VCaP (cell line): ENCODE data around the gene CD52.

Source experiments
- H3K27ac ChIP-seq: fragments of 450-650 bp; 2 replicates; pipeline ENCODE4 v1.5.1; 2017
- CTCF ChIP-seq: fragments of 450-650 bp; conservative IDR thresholded peaks from 2 replicates; pipeline ENCODE4 v1.5.1; 2017; ENCODE audit warnings: mild to moderate bottlenecking, moderate library complexity

Gene CD52

GRCh38 chr1:26296340-26297056 lies 21.3 kb upstream of the CD52 start:
- H3K27ac ChIP-seq: no peak overlapping the region
- no peak for TF ChIP-seq CTCF

- H3K27ac ChIP-seq: no peak overlapping the region
- TF ChIP-seq CTCF: no peak
Observed at GRCh38 chr1:26297057-26297790, 20.5 kb upstream of the CD52 start.

- H3K27ac ChIP-seq: no peak overlapping the region
- TF ChIP-seq CTCF: no peak
Observed at GRCh38 chr1:26297791-26298124, 20.0 kb upstream of the CD52 start.

- no peak for TF ChIP-seq CTCF
- H3K27ac ChIP-seq: no peak overlapping the region
Observed at GRCh38 chr1:26300578-26301275, 17.0 kb upstream of the CD52 start.

GRCh38 chr1:26302733-26303405 lies 14.9 kb upstream of the CD52 start:
- no peak for TF ChIP-seq CTCF

GRCh38 chr1:26305667-26306289 lies 12.0 kb upstream of the CD52 start:
- peak overlapping the region; percentile 65; the same call in 1 of the 2 replicates for H3K27ac ChIP-seq

More at GRCh38 chr1:26302733-26303405, 14.9 kb upstream of the CD52 start:
- no peak overlapping the region for H3K27ac ChIP-seq

More at GRCh38 chr1:26305667-26306289, 12.0 kb upstream of the CD52 start:
- no peak for TF ChIP-seq CTCF
